HPDE6-E6E7 (cell line): ENCODE results near the gene PDXK.

Experiments used
- DNase-seq: peaks from one replicate; pipeline ENCODE4 v3.0.0; 2011; ENCODE audit warnings: missing footprints; ENCODE audit errors: extremely low spot score

The PDXK gene

DNA sequence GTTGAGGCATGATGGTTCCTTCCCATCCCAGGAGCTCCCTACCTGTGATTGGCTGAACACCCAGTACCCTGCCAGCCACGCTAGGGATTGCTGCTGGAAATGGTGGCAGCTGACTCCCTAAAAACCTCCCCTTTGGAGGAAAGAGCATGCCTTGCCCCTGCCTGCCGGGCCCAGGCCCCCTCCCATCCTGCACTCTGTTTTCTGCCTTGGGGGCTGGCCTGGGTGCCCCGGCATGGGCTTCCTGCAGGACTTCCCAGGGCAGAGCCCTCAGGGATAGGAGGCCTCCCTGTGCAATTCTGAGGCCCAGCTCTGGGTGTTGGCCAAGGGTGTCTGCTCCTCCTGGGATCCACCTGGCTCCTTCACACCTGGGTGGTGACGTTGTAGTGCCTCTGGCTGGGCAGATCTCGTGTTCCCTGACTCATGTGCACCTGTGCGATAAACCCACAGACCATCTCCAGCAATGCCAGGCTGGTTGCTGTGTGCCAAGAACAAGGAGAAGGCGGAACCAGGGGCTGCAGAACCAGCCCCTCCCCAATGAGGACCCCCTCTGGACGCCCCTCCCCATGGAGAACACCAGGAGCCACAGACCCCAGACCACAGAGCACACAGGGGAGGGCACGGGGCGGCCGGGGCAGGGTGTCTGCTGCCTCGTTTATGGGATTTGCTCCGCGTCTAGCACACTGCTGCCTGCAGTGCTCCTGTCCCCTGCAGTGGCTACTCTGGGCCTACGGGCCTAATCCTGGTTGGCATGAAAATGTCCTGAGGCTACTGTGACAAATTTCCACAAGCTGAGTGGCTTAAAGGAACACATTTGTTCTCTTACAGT, 43.6 kb downstream of the PDXK start:
- peak; percentile 93 for DNase-seq

DNA sequence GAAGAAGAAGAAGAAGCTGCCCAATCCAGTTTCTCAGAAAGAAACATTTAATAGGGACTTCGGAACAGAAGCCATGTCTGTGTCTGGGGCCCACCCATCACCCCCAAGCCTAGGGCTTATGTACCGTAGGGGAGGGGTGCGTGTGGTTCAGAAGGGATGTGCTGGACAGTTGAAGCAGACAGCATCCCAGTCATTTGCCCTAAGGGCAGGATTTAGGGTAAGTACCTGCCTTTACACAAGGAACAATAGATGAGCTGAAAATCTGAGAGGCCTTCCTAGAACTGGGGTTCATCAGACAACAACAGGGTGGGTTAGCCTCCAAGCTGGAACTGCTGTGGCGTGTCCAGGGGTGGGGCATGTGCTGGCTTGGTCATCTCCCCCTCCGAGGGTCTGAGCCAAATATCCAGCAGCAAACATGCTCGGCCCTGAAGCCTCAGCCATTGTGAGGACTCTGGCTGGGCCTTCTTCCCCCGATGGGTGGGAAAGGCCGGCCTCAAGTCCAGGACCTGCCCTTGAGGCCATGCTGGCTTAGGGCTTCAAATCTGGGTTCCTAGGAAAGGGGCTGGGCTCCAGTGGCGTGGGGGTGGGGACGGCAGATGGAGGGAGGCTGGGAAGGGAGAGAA, 45.1 kb downstream of the PDXK start:
- DNase-seq = no peak

DNA sequence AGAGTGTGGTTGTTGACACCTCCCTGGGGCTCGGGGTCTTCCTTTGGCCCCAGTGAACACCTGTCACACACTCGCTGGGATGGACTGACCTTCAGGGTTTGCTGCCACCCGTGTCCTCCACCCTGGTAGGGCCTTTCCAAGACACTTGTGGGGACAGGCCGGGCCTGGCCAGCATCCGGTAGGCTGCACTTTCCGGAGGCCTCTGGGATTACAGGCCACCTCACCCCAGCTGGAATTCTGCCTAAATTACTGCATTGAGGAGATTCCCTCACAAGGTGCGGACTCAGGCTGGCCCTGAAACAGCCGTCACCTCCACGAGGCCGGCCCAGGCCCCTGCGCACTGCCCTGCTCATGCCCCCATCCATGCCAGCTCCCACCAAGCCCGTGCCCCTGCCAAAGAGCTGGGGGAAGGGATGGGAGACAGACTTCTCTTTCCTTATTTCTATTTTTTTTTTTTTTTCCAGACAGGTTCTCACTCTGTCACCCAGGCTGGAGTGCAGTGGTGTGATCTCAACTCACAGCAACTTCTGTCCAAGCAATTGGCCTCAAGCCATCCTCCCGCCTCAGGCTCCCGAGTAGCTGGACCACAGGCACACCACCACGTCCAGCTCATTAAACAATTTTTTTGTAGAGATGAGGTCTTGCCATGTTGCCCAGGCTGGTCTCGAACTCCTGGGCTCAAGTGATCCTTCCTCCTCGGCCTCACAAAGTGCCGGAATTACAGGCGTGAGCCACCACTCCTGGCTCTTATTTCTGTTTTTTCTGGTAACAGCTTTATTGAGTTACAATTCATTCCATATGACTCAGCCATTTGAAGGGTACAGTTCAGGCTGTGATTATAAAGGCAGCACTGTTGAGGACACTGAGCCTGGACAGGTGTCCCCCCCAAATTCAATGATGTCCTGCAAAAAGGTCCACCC, 45.9 kb downstream of the PDXK start:
- no peak for DNase-seq

DNA sequence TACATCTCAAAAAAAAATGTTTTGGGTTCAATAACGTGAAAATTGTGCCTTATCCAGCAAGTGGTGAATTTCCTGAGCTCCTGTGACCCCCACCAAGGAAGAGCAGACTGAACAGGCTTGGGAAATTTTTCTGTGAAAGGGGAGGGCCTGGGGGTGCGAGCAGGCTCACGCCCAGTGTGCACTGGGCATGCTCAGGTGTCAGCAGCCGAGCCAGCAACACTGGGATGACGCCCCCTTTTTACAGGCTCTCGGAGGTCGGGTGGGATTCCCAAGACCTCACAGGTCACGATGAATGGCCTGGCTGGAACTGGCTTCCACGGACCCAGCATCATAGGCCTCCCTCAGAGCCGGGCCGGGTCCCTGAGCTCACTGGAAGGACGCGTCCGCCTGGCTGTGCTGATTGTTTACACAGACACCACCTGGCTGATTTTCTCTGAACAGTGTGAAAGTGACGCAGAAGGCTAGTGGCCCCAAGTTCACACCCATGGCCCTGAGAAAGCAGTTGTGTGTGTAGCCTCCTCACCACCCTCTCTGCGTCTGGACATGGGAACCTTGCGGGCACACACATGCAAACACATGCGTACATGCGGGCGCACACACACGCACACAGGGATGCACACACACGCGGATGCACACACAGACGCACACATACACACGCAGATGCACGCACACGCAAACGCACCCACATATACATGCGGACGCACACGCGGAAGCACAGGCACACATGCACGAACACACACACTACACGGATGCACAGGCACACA, 48.0 kb downstream of the PDXK start:
- no peak for DNase-seq

DNA sequence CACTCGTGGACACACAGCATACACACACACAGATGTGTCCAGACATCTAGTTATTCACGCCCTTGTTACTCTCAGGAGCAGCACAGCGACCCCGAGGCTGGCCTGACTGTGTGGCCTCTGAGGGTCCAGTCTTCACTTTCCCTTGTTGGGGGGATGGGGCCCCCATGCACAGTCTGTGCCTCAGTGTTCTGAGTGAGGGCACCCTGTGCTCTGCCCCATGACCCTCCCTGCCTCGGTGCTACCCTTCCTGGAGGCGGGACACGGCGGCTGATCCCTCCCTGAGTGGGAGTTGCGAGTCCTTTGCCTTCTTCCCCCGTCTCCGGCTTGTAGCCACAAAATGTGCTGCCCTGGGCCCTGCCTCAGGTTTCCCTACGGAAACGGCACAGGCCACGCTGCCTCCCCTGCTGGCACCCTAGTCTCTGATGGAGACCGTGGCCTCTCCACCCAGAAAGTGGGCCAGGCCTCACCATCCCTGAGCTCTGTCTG, 48.6 kb downstream of the PDXK start:
- no peak for DNase-seq

DNA sequence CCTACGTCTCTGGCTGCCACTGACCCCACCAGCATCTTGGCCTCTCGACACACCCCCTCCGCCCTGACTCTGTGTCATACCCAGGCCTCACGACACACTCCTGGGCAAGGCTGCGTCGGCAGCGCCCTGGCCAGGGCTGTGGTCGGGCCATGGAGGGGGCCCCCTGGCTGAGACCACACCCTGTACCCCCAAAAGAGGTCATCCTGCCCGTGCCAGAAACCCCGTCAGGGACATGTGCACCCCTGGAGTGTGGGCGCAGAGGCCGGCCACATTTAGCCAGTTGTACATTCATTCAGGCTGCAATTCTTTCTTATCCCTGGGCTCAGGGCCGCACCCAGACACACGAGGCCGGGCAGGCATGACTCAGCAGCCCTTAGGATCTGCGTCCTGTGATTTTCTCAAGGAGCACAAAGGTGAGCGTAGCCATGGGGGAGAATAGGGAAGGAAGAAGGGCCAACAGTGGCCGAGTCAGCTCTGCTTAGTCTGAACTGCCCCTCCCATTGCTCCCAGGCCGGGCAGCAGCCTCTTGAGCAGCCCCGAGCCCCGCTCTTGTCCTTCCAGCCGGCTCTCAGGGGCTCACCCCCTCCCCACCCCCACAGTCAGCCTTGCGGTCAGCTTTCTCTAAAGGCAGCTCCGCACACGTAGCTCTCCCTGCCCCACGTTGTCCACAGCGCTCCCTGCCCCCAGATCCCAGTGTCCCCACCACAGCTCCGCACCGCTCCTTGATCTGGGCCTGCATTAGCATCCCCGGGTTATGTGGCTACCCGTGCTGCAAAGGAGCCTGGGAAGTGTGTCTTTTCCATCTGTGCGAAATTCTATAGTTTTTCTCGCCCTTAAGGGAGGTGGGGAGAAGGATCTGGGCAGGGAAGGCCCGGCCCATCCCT, 49.3 kb downstream of the PDXK start:
- peak; percentile 82 for DNase-seq

DNA sequence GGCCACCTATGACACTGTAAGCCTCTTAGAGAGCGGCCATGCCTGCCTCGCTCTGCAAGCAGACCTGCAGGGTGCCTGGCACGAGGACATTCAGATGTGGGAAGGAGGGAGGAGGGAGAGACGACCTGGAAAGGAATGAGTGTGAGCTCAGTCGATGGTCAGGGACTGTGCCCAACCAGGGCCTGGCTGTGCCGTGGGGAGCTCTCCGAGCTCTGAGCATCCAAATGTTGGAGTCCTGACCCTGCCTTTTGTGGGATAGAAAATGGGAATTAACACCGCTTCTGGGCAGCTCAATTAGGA, 49.9 kb downstream of the PDXK start:
- no peak for DNase-seq

DNA sequence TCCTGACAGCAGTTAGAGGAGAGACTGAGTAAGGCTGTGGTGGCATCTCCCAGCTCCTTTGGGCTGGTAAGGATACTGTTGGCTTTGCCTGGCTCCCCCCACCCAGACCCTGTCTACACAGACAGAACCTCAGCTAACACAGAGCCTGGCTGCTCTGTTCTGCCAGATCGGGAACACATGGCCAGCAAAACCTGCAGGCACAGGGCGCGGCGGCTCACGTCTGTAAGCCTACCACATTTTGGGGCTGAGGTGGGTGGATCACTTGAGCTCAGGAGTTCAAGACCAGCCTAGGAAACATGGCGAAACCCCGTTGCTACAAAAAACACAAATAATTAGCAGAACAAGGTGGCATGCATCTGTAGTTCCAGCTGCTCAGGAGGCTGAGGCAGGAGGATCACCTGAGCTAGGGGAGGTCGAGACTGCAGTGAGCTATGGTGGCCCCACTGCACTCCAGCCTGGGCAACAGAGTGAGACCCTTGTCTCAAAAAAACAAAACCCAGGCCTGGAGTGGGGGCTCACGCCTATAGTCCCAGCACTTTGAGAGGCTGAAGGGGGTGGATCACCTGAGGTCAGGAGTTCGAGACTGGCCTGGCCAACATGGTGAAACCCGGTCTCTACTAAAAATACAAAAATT, 50.5 kb downstream of the PDXK start:
- DNase-seq = no peak

DNA sequence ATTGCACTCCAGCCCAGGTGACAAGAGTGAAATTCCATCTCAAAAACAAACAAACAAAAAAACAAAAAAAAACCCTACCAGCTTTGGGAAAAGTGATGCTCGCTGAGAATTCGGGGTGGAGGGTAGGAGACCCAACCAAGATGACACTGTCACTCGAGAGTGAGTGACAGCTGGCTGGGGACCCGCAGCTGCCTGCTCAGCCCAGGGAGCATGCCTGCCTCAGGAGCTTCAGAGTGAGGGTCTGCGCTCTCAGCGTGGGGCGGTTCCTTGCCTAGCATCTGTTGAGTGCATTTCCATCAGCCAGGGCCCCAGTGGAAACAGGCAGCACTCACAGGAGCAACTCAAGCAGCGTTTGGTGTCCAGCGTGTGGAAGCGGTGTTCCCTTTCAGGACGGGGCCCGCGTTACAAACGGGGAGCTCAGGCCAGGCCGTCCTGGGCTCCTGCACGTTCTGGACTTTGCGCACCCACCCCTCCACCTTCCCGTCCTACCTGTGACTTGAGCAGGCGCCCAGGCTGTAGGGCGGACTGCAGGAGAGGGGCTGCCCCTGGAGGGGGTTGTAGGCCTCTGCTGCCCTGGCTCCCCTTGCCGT, 51.2 kb downstream of the PDXK start:
- DNase-seq = no peak

DNA sequence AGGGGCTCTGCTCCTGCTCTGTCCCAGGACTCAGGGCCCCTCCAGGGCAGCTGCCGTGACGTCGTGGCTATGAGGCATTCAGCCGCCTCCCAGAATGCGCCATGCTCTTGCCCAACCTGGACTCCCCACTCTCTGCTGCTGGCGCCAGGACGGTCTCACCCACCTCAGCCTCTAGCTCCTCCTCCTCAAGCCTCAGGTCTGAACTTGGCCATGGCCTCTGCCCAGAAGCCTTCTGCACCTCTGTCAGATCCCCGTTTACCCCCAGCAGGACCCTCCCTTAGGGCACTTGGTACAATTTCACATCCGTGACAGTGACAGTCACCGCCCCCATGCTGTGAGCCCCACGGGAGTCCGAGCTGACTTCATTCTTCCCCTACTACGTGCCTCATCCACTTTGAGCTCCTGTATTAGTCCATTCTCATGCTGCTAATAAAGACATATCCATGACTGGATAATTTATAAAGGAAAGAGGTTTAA, 52.3 kb downstream of the PDXK start:
- no peak for DNase-seq

DNA sequence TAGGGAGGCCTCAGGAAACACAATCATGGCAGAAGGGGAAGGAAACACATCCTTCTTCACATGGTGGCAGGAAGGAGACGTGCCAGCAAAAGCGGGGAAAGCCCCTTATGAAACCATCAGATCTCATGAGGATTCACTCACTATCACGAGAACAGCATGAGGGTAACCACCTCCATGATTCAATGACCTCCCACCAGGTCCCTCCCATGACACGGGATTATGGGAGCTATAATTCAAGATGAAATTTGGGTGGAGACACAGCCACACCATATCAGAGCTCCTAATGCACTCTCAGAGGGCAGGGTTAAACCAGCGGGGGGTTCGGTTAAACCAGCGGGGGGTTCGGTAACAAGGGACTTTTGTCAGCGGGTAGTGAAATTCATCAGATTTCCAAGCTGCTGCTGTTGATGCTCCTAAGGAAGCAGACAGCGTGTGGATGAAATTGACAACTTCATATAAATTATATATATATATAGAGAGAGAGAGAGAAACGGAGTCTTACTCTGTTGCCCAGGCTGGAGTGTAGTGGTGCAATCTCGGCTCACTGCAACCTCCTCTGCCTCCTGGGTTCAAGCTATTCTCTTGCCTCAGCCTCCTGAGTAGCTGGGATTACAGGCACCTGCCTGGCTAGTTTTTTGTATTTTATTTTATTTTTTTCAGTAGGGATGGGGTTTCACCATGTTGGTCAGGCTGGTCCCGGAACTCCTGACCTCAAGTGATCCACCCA, 52.9 kb downstream of the PDXK start:
- DNase-seq = no peak

DNA sequence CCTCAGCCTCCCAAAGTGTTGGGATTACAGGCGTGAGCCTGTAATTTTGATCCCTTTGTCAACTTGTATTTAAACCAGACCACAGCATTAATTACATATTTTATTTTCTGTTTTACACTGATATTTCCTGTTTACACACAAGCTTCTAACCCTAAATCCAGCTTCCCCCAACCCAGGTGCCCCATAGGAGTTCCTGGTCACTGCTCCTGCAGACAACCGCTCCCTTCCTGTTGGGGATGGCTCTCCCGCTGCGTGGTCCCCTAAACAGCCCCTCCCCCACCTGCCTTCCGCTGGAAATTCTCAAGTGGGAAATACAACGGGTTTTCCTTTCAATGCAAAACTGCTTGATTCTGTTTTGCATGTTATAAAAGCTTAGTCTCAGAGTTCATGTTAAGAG, 53.5 kb downstream of the PDXK start:
- DNase-seq = no peak

DNA sequence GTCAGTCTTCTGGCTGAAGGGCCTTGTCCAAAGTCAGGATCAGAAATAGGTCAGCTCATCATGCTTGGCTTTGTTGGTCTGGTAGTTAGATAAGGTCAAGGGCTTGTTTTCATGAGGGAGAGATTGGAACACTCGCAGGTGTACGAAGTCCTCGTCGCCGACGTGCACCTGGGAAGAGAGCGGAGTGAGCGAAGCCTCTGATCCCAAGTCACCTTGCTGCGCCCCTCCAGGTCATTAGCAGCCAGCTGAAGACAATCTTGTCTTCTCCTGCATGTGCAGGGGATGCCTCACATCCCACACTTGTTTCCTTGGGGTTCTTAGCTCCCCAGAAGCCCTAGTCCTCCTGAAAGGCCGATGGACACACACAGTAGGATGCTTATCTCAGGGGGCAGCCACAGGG, 55.2 kb downstream of the PDXK start:
- no peak for DNase-seq

DNA sequence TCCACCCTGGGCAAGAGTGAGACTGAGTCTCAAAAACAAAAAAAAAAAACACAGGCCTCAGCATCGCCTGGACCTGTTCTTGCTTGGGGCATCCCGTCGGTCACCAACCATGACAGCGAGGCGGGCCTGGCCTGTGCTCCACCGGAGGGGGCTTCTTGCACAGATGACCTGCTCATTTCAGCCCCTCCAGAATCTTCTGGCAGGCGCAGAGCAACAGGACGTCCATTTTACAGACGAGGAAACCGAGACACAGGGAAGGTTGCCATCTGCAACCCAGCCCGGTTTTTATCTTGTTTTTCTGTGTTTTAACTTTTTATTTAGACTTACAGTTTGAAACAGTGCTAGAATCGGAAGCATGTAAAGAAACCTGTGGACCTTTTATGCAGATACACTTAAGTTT, 56.3 kb downstream of the PDXK start:
- no peak for DNase-seq

DNA sequence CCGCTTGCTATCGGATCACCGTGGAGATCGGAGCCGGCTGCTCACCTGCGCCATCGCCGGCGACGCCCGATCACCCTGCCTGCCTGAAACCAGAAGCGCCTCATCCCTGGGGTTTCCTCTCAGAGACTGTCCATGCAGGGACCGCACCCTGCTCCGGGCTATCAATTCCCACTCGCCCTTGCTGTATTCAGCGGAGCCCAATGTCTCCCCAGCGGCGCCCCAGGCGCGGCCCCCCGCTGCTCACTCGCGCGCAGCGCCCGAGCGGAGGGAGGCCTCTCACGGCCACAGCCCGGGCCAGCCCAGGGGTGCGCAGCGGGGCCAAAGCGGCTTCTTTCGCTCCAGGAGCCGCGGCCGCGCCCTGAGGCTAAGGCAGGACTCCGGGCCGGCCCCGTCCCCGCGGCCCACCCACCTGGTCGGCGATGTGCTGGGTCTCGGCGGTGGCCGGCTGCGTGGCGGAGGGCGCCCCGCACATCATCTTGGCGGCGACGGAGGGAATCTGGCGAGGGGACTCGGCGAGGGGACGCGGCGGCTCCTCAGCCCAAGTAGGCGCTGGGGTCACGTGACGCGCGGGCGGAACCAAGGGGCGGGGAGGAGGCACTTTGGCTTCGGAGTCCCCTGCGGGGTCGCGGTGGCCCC, 57.0 kb downstream of the PDXK start, which contains the start of gene CSTB:
CSTB (minus strand) TSS at position 514 of the 636 bp plus-strand sequence; CDS start at position 475, 39 bp downstream.
- no peak for DNase-seq

DNA sequence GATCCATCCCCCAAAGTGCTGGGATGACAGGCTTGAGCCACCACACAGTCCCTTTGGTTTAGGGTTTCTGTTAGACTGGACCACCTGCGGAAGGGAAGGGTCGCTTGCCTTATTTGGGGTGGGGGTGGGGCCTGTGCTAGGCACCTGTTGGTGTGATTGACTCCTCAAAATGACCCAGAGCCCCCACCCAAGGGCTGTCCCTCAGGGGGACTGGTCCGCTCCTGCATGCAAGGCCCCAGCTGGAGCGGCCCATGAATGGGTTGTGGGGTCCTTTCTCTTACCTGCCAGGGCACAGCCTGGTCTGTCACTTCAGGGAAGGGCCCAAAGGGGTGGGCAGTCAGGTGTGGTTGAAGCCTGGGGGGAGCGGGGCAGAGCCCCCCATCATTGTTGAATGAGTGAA, 59.0 kb downstream of the PDXK start:
- no peak for DNase-seq

DNA sequence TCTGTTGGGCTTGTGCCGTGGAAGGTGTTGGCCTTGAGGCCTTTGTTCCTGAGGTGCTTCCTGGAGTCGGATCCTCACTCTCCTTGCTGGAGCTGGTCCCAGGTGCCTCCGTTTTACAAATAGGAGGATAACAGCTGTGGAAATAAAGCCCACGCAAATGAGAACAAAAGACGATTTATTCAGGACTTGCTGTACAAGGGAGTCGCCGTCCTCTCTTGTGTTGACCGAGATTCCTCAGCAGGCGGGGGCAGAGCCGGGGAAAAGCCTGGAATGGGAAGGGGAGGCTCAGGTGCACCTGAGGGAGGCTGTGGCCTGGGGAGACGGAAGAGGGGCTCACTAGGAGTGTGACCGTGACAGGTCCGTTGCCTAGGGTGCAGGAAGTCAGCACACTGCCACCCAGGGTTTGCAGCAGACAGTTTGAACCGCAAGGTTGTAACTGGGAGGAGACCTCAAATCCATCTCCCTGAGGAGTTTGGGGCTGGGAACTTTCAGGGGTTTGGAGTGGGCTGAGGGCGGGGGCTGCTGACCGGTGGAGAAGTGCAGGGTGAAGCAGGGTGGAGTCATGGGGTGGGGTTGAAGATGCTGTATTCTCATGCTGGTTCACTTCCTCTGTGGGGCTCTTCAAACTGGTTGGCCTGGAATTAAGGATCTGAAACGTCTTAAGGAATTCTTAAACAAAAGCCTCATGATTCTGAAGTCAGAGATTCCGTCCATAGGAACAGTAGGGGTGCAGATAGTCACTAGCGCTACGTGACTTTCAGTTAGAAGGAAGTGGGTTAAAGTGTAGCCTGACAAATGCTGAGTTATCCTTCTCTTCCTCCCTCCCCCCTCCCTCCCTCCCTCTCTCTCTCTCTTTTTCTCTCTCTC, 59.8 kb downstream of the PDXK start:
- no peak for DNase-seq
